ENCODE measurements around the gene HS3ST2.
A peak's percentile ranks its signal among the peaks of the same experiment; 100 is the strongest.
"Not testable (repeated sequence)": the region's sequence is repeated elsewhere in the genome, so short reads cannot be mapped to it uniquely, and the experiment has no call there.

HS3ST2 gene

GRCh38 chr16:22932032-22932771 lies 118.2 kb downstream of the HS3ST2 start:
- DNase-seq (ENCODE audit: low read depth in 2 of 2) = no peak

GRCh38 chr16:22933173-22933572 lies 119.2 kb downstream of the HS3ST2 start:
- DNase-seq (ENCODE audit: low read depth in 2 of 2) = no peak

GRCh38 chr16:22934786-22935185 lies 120.8 kb downstream of the HS3ST2 start:
- DNase-seq (ENCODE audit: low read depth in 2 of 2) = no peak

- DNase-seq (ENCODE audit: low read depth in 2 of 2) = no peak
Measured at GRCh38 chr16:22937169-22937568, 123.2 kb downstream of the HS3ST2 start.

DNA sequence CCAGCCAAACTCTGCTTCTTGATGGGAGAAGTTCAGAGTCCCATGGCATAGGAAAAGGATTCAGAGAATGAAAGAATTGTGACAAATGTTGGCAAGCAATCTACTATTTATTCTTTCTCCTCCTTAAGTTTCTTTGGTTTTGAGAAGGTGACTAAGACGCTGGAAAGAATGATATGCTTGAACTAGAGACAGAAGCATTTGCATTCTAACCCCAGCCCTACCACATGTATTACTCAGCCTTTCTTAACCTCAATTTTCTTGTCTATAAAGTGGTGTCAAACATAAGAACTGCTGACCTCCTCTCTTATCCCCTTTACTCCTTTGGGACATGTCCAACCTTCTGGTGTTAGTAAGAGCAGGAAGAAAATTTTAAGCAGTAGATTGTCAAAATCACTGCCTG lies 124.7 kb downstream of the HS3ST2 start:
- no peak for DNase-seq (ENCODE audit: low read depth in 2 of 2)

GRCh38 chr16:22939744-22940363 lies 125.9 kb downstream of the HS3ST2 start:
- not testable (repeated sequence) for DNase-seq (ENCODE audit: low read depth in 2 of 2)

GRCh38 chr16:22941970-22942501 lies 128.1 kb downstream of the HS3ST2 start:
- DNase-seq (ENCODE audit: low read depth in 2 of 2) = no peak

DNA sequence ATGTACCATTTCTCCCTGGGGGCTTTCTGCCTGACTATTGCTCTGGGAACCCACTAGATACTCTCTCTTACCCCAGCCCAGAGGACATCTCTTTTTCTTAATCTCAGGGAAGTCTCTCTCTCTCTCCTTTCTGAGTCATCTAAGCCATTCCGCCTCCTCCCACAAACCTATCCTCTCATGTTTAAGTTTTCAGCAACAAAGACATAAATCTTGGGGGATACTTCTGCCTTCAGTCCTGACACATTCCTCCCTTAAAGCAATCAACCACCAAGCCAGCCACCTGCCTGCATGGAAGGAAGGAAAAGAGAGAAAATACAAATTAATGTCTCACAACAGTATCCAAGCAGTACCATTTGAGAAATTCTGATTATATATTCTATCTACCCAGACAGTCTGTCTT lies 128.8 kb downstream of the HS3ST2 start:
- no peak for DNase-seq (ENCODE audit: low read depth in 2 of 2)

- DNase-seq (ENCODE audit: low read depth in 2 of 2) = no peak
Measured at GRCh38 chr16:22945361-22945760, 131.4 kb downstream of the HS3ST2 start.

- no peak for DNase-seq (ENCODE audit: low read depth in 2 of 2)
Measured at GRCh38 chr16:22946433-22946832, 132.5 kb downstream of the HS3ST2 start.

DNA sequence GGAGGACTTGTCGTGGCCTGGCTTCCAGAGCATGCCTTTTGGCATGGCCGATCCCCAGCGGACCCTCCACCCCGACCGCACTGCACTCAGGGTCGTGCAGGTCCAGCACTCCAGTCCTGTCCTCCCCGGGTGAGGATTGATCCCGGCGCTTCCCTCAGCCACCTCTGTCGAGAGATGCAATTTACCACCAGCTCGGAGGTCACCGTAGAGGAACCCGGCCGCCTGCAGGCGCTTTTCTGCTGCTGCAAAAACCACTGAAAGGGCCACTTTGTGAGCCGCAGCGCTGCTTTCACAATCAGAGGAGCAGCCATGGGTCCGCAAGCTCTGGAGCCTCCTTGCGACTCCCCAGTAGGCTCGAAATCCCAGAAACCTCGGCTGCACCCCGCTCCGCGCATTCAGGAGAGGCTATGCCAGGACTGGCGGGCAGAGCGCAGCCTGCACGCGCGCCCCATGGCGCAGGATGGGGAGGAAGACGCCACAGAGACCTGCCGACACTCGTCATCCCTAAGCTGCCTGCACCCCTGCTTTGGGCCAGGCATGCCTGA lies 134.2 kb downstream of the HS3ST2 start:
- no peak for DNase-seq (ENCODE audit: low read depth in 2 of 2)

DNA sequence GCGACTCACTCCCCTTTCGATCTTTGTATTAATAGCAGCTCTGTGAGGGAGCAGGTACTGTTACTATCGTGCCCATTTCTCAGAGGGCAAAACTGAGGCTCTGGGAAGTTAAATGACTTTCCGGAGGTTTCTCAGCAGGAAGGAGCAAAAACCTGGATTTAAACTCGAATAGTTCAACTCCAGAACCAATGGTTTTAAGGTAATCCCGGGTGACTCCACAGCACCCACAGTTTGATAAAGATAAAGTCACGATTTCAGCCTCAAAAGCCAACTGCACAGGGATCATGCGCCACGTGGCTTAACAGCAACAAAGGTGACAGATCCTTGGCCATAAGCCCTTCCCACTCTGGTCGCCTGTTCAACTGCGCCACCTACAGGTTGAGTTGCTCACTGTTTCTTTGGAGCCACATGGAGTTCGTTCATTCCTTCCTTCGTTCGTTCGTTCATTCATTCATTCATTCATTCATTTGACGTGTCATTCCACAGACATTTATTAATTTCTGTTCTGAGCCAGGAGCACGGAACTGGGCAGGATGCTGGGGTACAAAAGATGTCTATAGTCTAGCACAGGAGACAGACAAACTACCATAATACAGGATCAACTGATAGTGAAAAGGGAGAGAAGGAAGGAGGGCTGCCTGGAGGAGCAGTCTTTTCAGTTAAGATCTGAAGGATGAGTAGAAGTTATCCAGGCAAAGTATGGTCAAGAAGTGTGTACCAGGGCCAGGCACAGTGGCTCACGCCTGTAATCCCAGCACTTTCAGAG lies 134.8 kb downstream of the HS3ST2 start:
- DNase-seq (ENCODE audit: low read depth in 2 of 2) = peak; percentile 17 to 53

DNA sequence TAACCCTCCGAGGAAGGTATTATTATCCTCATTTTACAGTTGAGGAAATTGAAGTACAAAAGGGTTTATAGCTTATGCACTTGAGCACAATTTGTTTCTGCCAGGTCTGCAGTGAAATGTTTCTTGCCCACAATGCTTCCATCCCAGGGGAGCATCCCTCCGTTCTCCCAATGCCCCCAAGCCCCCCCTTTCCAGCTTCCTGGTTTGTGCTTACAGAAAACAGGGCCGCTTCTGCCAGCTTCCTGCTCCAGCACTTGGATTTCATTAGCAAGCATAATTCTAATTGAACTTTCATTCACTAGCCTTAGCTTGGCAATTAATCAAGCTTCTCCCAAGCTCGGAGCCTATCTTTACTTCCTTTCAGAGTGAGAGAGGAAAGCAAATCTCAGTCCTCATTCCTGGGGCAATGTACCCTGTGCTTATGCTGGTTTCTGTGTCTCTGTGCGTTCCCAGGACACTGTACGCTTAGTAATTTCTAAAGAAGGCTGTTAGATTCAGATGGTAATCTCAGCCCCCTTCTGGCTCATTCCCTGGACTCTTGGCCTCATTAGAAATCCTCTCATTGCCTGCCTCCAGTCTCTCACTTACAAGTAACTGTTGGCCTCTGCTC lies 141.6 kb downstream of the HS3ST2 start:
- no peak for DNase-seq (ENCODE audit: low read depth in 2 of 2)

DNA sequence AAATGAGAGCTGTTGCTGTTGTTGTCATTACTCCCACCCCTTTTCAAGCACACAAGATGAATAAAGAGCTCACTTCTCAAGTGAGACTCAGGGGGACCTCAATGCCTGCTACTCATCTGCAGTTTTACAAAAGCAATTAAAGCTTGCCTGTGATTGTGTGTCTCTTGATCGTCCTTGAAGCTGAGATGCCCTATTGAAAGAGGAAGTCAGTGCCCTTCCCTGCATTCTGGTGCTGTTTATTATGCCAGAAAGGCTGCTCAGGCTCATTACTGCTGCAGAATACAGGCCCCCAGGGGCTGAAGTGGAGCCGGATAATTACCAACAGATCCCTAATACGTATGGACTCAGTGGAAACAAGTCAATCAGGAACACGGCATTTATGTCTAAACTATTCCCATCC lies 147.2 kb downstream of the HS3ST2 start:
- no peak for DNase-seq (ENCODE audit: low read depth in 2 of 2)

GRCh38 chr16:22962905-22963304 lies 148.9 kb downstream of the HS3ST2 start:
- DNase-seq (ENCODE audit: low read depth in 2 of 2) = no peak
